AG20443 (cell line): ENCODE results near the gene DIPK1A.

Experiments
- DNase-seq: peaks from one replicate; pipeline ENCODE4 v3.0.0; 2012; ENCODE audit warnings: low spot score, mixed read lengths

DIPK1A gene

DNA sequence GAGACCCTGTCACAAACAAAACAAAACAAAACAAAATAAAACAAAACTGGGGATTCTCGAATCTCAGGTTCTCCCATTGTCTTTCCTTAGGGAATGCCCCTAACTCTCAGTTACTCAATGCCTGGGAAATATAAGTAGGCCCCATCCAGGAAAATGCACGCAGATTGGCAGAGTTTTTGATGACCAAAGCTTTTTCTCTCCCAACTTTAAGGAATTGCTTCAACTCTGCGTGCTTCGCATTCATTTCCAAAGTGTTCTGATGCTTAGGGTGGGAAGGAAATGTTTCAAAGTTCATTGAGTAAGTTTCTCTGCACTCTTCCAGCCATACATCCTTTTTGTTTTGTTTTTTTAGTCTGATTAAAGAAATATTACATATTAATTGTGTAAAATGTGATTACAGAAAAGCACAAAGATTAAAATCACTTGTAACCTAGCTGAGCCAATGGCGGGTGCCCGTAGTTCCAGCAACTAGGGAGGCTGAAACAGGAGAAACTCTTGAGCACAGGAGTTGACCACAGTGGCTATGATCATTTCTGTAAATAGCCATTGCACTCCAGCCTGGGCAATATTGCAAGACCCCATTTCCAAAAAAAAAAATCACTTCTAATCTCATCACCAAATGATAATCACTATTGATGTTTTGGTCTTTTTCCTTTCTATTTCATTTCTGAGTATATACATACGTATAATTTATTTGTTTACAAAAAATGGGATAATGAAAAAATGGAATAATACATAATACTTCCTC is 157.9 kb downstream of the DIPK1A start:
- no peak for DNase-seq

DNA sequence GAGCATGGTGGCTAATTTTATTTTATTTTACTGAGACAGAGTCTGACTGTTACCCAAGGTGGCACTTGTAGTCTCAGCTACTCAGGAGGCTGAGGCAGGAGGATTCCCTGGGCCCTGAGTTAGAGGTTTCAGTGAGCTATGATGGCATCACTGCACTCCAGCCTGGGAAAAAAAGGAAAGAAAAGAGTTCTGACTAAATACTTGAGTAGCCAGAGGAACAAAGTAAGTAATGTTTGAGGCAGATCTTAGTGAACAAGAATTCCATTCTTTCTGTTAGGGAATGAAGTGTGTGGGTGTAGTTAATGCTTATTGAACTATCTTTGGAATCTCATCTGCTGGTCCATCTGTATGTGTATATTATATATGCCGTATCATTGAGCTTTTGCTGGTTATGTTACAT is 163.3 kb downstream of the DIPK1A start:
- no peak for DNase-seq

DNA sequence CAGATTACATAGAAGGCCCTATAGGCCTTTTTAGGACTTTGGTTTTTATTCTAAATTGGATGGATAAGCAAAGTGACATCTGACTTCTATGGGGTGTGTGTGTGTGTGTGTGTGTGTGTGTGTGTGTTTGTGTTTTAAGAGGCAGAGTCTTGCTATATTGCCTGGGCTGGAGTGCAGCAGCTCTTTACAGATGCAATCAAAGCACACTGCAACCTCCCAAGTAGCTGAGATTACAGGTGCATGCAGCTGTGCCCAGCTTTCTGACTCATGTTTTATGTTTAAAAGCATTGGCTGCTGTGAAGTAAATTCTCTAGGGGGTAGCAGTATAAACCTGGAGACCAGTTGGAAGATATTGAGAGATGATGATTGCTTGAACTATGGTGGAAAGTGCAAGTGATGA is 164.0 kb downstream of the DIPK1A start:
- DNase-seq, result no peak

DNA sequence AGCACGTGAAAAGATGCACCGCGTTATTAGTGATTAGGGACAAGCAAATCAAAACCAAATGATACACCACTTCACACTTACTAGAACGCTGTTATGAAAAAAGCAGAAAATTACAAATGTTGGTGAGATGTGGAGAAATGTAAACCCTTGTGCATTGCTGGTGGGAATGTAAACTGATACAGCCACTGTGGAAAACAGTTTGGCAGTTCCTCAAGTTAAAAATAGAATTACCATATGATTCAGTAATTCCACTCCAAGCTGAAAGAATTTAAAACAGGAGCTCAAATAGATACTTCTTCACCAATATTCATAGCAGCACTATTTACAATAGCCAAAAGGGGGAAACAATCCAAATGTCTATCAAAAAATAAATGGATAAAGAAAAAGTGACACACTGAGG is 166.1 kb downstream of the DIPK1A start:
- no peak for DNase-seq

DNA sequence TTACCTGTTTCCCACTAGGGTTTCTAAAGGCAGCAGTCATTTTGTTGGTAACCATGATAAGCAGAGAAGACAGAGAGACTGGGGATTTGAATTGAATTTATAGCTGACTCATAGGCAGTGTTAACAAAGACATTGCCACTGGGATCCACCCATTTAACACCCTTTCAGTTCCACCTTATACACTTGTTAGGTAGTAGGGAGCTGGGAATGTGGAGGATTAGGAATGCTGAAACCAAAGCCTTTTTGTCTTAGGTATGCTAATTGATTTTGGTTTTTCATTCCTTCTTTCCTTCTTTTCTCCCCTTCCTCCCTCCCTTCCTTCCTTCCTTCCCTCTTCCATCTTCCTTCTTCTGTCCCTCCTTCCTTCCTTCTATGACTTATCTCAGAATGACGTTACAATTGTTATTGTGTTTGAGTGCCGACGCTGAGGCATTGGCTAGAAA is 168.9 kb downstream of the DIPK1A start:
- no peak for DNase-seq
